ENCODE data around the gene EMP2.

DNA sequence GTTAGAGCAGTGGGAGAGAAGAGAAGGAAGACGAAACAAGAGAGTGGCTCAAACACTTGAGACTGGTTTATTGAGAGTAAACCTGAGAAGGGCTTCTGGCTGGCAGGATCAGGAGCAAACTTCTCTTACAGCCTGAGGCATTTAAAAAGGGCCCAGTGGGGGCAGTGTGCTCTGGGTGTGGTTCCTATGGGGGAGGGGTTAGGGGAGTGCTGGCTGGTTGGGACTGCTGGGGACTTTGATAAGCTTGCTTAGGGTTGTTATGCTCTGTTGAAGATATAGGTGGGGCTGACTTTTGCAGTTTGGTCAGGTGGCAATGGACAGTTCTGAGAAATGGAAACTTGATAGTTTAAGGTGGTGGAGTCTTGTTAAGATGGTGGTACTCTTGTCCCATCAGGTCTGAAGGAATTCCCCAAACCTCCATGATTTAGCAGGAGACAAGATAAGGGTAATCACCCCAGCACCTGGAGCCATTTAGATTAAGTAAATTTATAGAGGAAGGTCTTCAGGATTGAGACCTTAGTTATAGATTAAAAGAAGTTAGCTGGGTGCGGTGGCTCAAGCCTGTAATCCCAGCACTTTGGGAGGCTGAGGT, 79.3 kb downstream of the EMP2 start:
- TF ChIP-seq, protein P1, sequence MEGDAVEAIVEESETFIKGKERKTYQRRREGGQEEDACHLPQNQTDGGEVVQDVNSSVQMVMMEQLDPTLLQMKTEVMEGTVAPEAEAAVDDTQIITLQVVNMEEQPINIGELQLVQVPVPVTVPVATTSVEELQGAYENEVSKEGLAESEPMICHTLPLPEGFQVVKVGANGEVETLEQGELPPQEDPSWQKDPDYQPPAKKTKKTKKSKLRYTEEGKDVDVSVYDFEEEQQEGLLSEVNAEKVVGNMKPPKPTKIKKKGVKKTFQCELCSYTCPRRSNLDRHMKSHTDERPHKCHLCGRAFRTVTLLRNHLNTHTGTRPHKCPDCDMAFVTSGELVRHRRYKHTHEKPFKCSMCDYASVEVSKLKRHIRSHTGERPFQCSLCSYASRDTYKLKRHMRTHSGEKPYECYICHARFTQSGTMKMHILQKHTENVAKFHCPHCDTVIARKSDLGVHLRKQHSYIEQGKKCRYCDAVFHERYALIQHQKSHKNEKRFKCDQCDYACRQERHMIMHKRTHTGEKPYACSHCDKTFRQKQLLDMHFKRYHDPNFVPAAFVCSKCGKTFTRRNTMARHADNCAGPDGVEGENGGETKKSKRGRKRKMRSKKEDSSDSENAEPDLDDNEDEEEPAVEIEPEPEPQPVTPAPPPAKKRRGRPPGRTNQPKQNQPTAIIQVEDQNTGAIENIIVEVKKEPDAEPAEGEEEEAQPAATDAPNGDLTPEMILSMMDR (IDR thresholded peaks at IDR 0.05; ENCODE audit: poor library complexity), result no peak
- TF ChIP-seq EZH2 (IDR thresholded peaks at IDR 0.05; ENCODE audit: borderline replicate concordance), result no peak
- no peak for TF ChIP-seq EZH2phosphoT487 (IDR thresholded peaks at IDR 0.05; ENCODE audit: low read depth, severe bottlenecking, unreplicated experiment)
